ENCODE data around the gene FSTL5. TPM values are rescaled to one million over a fixed set of nuclear protein-coding genes. Genes with fewer than 3 reads are reported as not detected.

The FSTL5 gene
- total RNA-seq, 1 experiment from 2014 or later: 29.4 TPM

GRCh38 chr4:161656594-161656993, 507.2 kb downstream of the FSTL5 start:
- Histone ChIP-seq H3K9me3 (ENCODE audit: insufficient read depth, low read depth) (no peaks in the 10 kb centered on the region), H4K20me1 (ENCODE audit: insufficient read depth) (no peaks in the 10 kb centered on the region), H3K4me1 (replicated peaks; ENCODE audit: insufficient read depth) (no peaks in the 10 kb centered on the region), H2AFZ (no peak overlapping the region), H3K27ac (no peak overlapping the region), H3K79me2 (ENCODE audit: low read depth) (0 out of 2 replicates have a peak, but pooled peaks cover under 1% of the 10 kb centered on the region), H3F3A (ENCODE audit: insufficient read depth, low read depth) (no peaks in the 10 kb centered on the region), H3K4me2 (no peak overlapping the region), H3K4me3 (no peak overlapping the region), H3K27me3 (ENCODE audit: insufficient read depth, low read depth) (no peaks in the 10 kb centered on the region), H3K9me2 (ENCODE audit: insufficient read depth) (no peaks in the 10 kb centered on the region), H3K36me3 (ENCODE audit: low read depth) (no peaks in the 10 kb centered on the region)
- BruUV-seq (replicated peaks): no TSS peak
- DNase-seq: no peak
- intact Hi-C loops (cut with micrococcal nuclease; ENCODE audit: unreplicated experiment): no loop called here
- CTCF ChIA-PET: no interaction called here
- no peak for TF ChIP-seq CTCF (conservative IDR thresholded peaks at IDR 0.05)
- TF ChIP-seq EZH2 (IDR thresholded peaks at IDR 0.05; ENCODE audit: low read depth): no peak
- POLR2A ChIA-PET (ENCODE audit: unreplicated experiment): no interaction called here

- no peaks in the 10 kb centered on the region for H3K36me3 ChIP-seq (ENCODE audit: low read depth)
- H3K4me3 ChIP-seq: no peak overlapping the region
- intact Hi-C loops (cut with micrococcal nuclease; ENCODE audit: unreplicated experiment): no loop called here
- H3F3A ChIP-seq (ENCODE audit: insufficient read depth, low read depth): no peaks in the 10 kb centered on the region
- H2AFZ ChIP-seq: no peak overlapping the region
- no peak overlapping the region for H3K27ac ChIP-seq
- no peaks in the 10 kb centered on the region for H3K27me3 ChIP-seq (ENCODE audit: insufficient read depth, low read depth)
- no peaks in the 10 kb centered on the region for H4K20me1 ChIP-seq (ENCODE audit: insufficient read depth)
- CTCF ChIA-PET: no interaction called here
- no peak overlapping the region for H3K4me2 ChIP-seq
- no peaks in the 10 kb centered on the region for H3K9me2 ChIP-seq (ENCODE audit: insufficient read depth)
- POLR2A ChIA-PET (ENCODE audit: unreplicated experiment): no interaction called here
- TF ChIP-seq EZH2 (IDR thresholded peaks at IDR 0.05; ENCODE audit: low read depth) (no peak), CTCF (conservative IDR thresholded peaks at IDR 0.05) (no peak)
- no peaks in the 10 kb centered on the region for H3K79me2 ChIP-seq (ENCODE audit: low read depth)
- no TSS peak for BruUV-seq (replicated peaks)
- H3K4me1 ChIP-seq (replicated peaks; ENCODE audit: insufficient read depth): no peaks in the 10 kb centered on the region
- no peaks in the 10 kb centered on the region for H3K9me3 ChIP-seq (ENCODE audit: insufficient read depth, low read depth)
- no peak for DNase-seq
These were observed 508.7 kb downstream of the FSTL5 start for GRCh38 chr4:161655148-161655547.

- no peak for DNase-seq
- POLR2A ChIA-PET (ENCODE audit: unreplicated experiment): no interaction called here
- Histone ChIP-seq H3K4me1 (replicated peaks; ENCODE audit: insufficient read depth) (no peaks in the 10 kb centered on the region), H3F3A (ENCODE audit: insufficient read depth, low read depth) (no peaks in the 10 kb centered on the region), H3K9me3 (ENCODE audit: insufficient read depth, low read depth) (no peaks in the 10 kb centered on the region), H3K27ac (no peak overlapping the region), H3K27me3 (ENCODE audit: insufficient read depth, low read depth) (no peaks in the 10 kb centered on the region), H3K36me3 (ENCODE audit: low read depth) (no peaks in the 10 kb centered on the region), H2AFZ (no peak overlapping the region), H3K4me3 (no peak overlapping the region), H3K4me2 (no peak overlapping the region), H3K9me2 (ENCODE audit: insufficient read depth) (no peaks in the 10 kb centered on the region), H3K79me2 (ENCODE audit: low read depth) (no peaks in the 10 kb centered on the region), H4K20me1 (ENCODE audit: insufficient read depth) (no peaks in the 10 kb centered on the region)
- no peak for TF ChIP-seq CTCF (conservative IDR thresholded peaks at IDR 0.05)
- no peak for TF ChIP-seq EZH2 (IDR thresholded peaks at IDR 0.05; ENCODE audit: low read depth)
- CTCF ChIA-PET: no interaction called here
- intact Hi-C loops (cut with micrococcal nuclease; ENCODE audit: unreplicated experiment): no loop called here
- BruUV-seq (replicated peaks): no TSS peak
These were observed 510.1 kb downstream of the FSTL5 start for GRCh38 chr4:161653697-161654096.
